Spleen (tissue), 11 donors: ENCODE data around the gene MACROD2. TPM values are rescaled to one million over a fixed set of nuclear protein-coding genes. Genes with fewer than 3 reads are reported as not detected.

Source experiments
- DNase-seq: peaks from one replicate; pipeline ENCODE4 v3.0.0-alpha.2; 2020
- H3K27ac ChIP-seq, 8 donors: fragments of 200-600 bp; sonication (generic) in 7 of 8; 1 replicate in 4 of 8; 2 replicates in 4 of 8; pipeline versions ENCODE4 v1.5.0 to v1.8.0; 2016 to 2021; ENCODE audit warnings: inconsistent platforms in 4 of 8, mild to moderate bottlenecking in 4 of 8, moderate library complexity in 1 of 8
- H3K27me3 ChIP-seq, 7 donors: fragments of 200-600 bp; sonication (generic) in 6 of 7; replicated peaks in 1 of 7; 1 replicate in 4 of 7; 2 replicates in 3 of 7; pipeline versions ENCODE4 v1.5.0 to v1.8.0; 2016 to 2021; ENCODE audit warnings: inconsistent platforms in 3 of 7, mild to moderate bottlenecking in 1 of 7
- H3K36me3 ChIP-seq, 6 donors: fragments of 200-600 bp; sonication (generic) in 5 of 6; 1 replicate in 4 of 6; 2 replicates in 2 of 6; pipeline versions ENCODE4 v1.5.0 to v1.8.0; 2016 to 2021; ENCODE audit warnings: inconsistent platforms in 2 of 6
- H3K4me1 ChIP-seq, 6 donors: fragments of 200-600 bp; sonication (generic) in 5 of 6; 1 replicate in 3 of 6; 2 replicates in 3 of 6; pipeline versions ENCODE4 v1.5.0 to v1.8.0; 2016 to 2021; ENCODE audit warnings: inconsistent platforms in 3 of 6
- H3K4me3 ChIP-seq, 8 donors: fragments of 200-600 bp; sonication (generic) in 7 of 8; 1 replicate in 4 of 8; 2 replicates in 4 of 8; pipeline versions ENCODE4 v1.5.0 to v1.8.0; 2016 to 2021; ENCODE audit warnings: inconsistent platforms in 4 of 8, mild to moderate bottlenecking in 4 of 8, moderate library complexity in 2 of 8
- H3K9me3 ChIP-seq, 8 donors: fragments of 200-600 bp; sonication (generic) in 7 of 8; 1 replicate in 4 of 8; 2 replicates in 4 of 8; pipeline versions ENCODE4 v1.5.0 to v1.8.0; 2016 to 2021; ENCODE audit warnings: inconsistent platforms in 4 of 8
- POLR2A ChIP-seq, 3 donors: fragments of 450-650 bp; IDR thresholded peaks; one replicate each; pipeline ENCODE4 v1.5.1; 2017; ENCODE audit warnings: antibody characterized with exemption in 3 of 3, mild to moderate bottlenecking in 1 of 3
- POLR2AphosphoS5 ChIP-seq, 3 donors: sonication (generic); formaldehyde crosslinking; IDR thresholded peaks; one replicate each; pipeline ENCODE4 v1.5.1; 2017; ENCODE audit warnings: antibody characterized with exemption in 3 of 3
- WGBS, 5 donors: extraction: QIAGEN DNeasy Blood & Tissue Kit in 3 of 5; methylation state at CpG; one replicate each; pipeline versions ENCODE4 v1.1.5 to v1.1.7; 2013 to 2018; 5-methylcytosine and 5-hydroxymethylcytosine counted together
- intact Hi-C: fragments of 100-400 bp; cut with DNase I; formaldehyde crosslinking; loops from one replicate; pipeline ENCODE4 v1.15.0; 2023; ENCODE audit warnings: low total_unique reads
- polyA plus RNA-seq, 3 donors: library from polyadenylated mRNA; stranded (reverse); fragments of 200-250 nt; gene quantifications; one replicate each; pipeline ENCODE4 v1.2.1, GENCODE V29; 2013
- total RNA-seq, 7 donors: library from RNA; depleted of rRNA in 3 of 7; stranded (reverse); fragments of >200 nt in 3 of 7; fragmentation: NEBNext Ultra II Directional in 4 of 7; extraction: Animal tissue kit (Norgen Biotek cat#: 25700) in 4 of 7; gene quantifications; one replicate each; pipeline versions ENCODE4 v1.1.0 to v1.2.1, GENCODE V29; 2016 to 2021
- TF ChIP-seq, protein P1 (sequence below), 11 experiments: fragments of 200-600 bp in 7 of 11; fragments of 450-650 bp in 4 of 11; sonication (generic) in 4 of 11; IDR thresholded peaks in 8 of 11; conservative IDR thresholded peaks in 3 of 11; 1 replicate in 7 of 11; 2 replicates in 4 of 11; pipeline versions ENCODE4 v1.4.0 to v1.8.0; 2016 to 2021; ENCODE audit warnings: antibody characterized with exemption in 11 of 11, inconsistent platforms in 4 of 11, mild to moderate bottlenecking in 1 of 11
- donor health status: healthy with polysubstance abuse.
- donor health status: DM: no; HTN: no; CAD: no; lungs with moderate emphysema.
- donor health status: DM: no; HTN: no; CAD: no.
- donor health status: Bipolar disorder and iron deficiency.
- donor health status: healthy.
- donor health status: DM: no; HTN: no; CAD: no.
- donor health status: DM: yes; HTN: yes; CAD: no.

MACROD2 gene
- total and polyA plus RNA-seq, 10 donors = 1.5 to 4.7 (median 3.4) TPM

DNA sequence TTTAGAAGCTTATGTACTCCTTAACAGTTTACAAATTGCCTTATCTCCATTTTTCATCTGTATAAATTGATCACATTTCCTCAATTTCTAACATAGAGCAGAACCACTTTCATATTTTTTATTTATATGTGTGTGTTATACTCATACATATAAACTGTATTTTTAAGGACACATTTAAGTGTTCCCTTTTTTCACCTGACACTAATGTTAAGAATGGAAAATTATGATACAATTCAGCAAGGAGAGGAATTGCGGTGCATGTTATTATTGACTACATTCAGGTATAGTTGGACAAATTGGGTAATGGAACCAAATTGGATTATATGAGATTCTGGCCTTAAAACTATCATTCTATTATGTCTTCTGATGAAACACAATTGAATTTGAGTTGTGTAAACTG lies 821.2 kb downstream of the MACROD2 start:
- WGBS, 5 donors = 92 to 98% (median 98%) methylated on average over 1 of the region's 1 CpG
- TF ChIP-seq POLR2AphosphoS5 (IDR thresholded peaks at IDR 0.05) (no peak), POLR2A (IDR thresholded peaks at IDR 0.05) (no peak)
- TF ChIP-seq, protein P1, sequence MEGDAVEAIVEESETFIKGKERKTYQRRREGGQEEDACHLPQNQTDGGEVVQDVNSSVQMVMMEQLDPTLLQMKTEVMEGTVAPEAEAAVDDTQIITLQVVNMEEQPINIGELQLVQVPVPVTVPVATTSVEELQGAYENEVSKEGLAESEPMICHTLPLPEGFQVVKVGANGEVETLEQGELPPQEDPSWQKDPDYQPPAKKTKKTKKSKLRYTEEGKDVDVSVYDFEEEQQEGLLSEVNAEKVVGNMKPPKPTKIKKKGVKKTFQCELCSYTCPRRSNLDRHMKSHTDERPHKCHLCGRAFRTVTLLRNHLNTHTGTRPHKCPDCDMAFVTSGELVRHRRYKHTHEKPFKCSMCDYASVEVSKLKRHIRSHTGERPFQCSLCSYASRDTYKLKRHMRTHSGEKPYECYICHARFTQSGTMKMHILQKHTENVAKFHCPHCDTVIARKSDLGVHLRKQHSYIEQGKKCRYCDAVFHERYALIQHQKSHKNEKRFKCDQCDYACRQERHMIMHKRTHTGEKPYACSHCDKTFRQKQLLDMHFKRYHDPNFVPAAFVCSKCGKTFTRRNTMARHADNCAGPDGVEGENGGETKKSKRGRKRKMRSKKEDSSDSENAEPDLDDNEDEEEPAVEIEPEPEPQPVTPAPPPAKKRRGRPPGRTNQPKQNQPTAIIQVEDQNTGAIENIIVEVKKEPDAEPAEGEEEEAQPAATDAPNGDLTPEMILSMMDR (IDR thresholded peaks at IDR 0.05 in 8 of 11, conservative IDR thresholded peaks at IDR 0.05 in 3 of 11) = no peak
- Histone ChIP-seq H3K27me3 (no peaks in the 10 kb centered on the region), H3K36me3 (no peaks in the 10 kb centered on the region), H3K27ac (no peak overlapping the region), H3K4me3 (no peak overlapping the region), H3K4me1 (no peaks in the 10 kb centered on the region), H3K9me3 (peaks cover 0 to 24% (median 15%) of the 10 kb centered on the region in 8 donors)
- intact Hi-C loops = no loop called here
- no peak for DNase-seq

GRCh38 chr20:14817101-14817500 lies 821.8 kb downstream of the MACROD2 start:
- Histone ChIP-seq H3K27me3 (no peaks in the 10 kb centered on the region), H3K4me1 (no peaks in the 10 kb centered on the region), H3K27ac (no peak overlapping the region), H3K9me3 (peaks cover 0 to 18% (median 9%) of the 10 kb centered on the region in 8 donors), H3K36me3 (no peaks in the 10 kb centered on the region), H3K4me3 (no peak overlapping the region)
- TF ChIP-seq POLR2AphosphoS5 (IDR thresholded peaks at IDR 0.05) = no peak
- TF ChIP-seq POLR2A (IDR thresholded peaks at IDR 0.05) = no peak
- TF ChIP-seq, protein P1 (IDR thresholded peaks at IDR 0.05 in 8 of 11, conservative IDR thresholded peaks at IDR 0.05 in 3 of 11) = no peak
- 72 to 85% (median 77%) methylated on average over 3 of the region's 3 CpGs for WGBS, 5 donors
- intact Hi-C loops = no loop called here
- no peak for DNase-seq

GRCh38 chr20:14820771-14821170 lies 825.5 kb downstream of the MACROD2 start:
- intact Hi-C loops = no loop called here
- WGBS, 5 donors = 91 to 97% (median 96%) methylated on average over 9 of the region's 9 CpGs
- no peaks in the 10 kb centered on the region for H3K4me1 ChIP-seq
- H3K27ac ChIP-seq = no peak overlapping the region
- TF ChIP-seq POLR2AphosphoS5 (IDR thresholded peaks at IDR 0.05) (no peak), POLR2A (IDR thresholded peaks at IDR 0.05) (no peak)
- TF ChIP-seq, protein P1 (IDR thresholded peaks at IDR 0.05 in 8 of 11, conservative IDR thresholded peaks at IDR 0.05 in 3 of 11) = no peak
- peaks cover 0 to 8% (median 0%) of the 10 kb centered on the region in 8 donors for H3K9me3 ChIP-seq
- no peak for DNase-seq
- no peaks in the 10 kb centered on the region for H3K36me3 ChIP-seq
- H3K4me3 ChIP-seq = no peak overlapping the region
- no peaks in the 10 kb centered on the region for H3K27me3 ChIP-seq

- intact Hi-C loops = no loop called here
- H3K27me3 ChIP-seq = no peaks in the 10 kb centered on the region
- H3K36me3 ChIP-seq = no peaks in the 10 kb centered on the region
- no peaks in the 10 kb centered on the region for H3K4me1 ChIP-seq
- DNase-seq = no peak
- WGBS, 5 donors = 51 to 77% (median 59%) methylated on average over 3 of the region's 3 CpGs
- no peak overlapping the region for H3K27ac ChIP-seq
- no peak for TF ChIP-seq POLR2AphosphoS5 (IDR thresholded peaks at IDR 0.05)
- TF ChIP-seq POLR2A (IDR thresholded peaks at IDR 0.05) = no peak
- TF ChIP-seq, protein P1 (IDR thresholded peaks at IDR 0.05 in 8 of 11, conservative IDR thresholded peaks at IDR 0.05 in 3 of 11) = no peak
- H3K9me3 ChIP-seq = peaks cover 0 to 8% (median 0%) of the 10 kb centered on the region in 8 donors
- no peak overlapping the region for H3K4me3 ChIP-seq
These were observed 825.9 kb downstream of the MACROD2 start for GRCh38 chr20:14821251-14821650.
